Hematopoietic multipotent progenitor cell treated with erythropoietin and hydrocortisone succinate and interleukin-3 and kit ligand, for 4 days (in vitro differentiated cells): ENCODE results near the gene CDC25C.
"Not testable (repeated sequence)": the region's sequence is repeated elsewhere in the genome, so short reads cannot be mapped to it uniquely, and the experiment has no call there.

ENCODE experiments used
- DNase-seq: peaks from one replicate; pipeline ENCODE4 v3.0.0-alpha.2; 2015

Gene CDC25C

DNA sequence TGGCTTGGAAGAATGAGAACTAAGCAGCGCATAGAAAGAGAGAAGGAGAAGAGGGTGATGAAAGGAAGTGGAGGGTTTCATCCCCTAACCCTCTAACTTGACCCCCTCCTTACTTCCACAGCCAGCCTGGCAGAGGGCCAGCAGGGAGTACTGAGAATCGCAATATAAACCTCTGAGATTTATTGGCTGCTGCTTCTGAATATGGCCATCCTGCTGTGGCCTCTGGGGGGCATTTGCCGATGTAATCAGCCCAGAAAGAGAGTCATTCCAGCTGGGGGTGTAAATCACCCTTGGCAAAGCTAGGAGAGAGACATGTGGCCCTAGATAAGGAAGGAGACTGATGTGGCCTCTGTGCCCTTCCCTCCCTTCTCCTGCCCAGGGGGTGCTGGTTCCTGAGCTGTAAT lies 56.2 kb downstream of the CDC25C start:
- peak; percentile 82 for DNase-seq

DNA sequence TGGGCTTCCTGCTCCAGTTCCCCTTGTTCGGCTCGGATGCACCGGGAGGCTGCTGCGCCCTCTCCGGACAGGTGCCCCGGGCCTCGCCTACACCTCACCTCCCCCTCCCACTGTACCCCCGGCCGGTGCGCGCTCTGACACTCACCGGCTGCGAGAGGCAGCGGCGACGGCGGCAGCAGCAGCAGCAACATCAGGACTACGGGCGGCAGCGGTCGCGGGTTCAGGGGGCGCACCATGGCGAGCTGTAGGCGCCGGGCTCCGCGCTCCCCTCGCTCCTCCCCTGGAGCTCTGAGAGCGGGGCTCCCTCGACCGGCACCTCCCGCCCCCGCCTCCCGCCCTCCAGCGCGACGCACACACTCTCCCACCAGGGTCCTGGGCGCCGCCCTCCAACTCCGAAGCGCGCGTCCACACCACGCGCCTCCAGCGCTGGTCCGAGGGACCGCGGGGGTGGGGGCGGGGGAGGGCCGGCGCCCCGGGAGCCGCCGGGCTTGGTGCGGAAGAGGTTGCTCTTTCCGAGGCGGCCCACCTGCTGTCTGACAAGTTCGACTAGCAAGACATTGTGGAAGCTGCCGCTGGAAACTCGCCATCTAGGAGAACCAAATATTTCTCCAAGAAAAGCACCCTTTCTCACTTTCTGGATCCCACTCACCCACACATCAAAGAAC lies 57.3 kb downstream of the CDC25C start, which contains the start of gene GFRA3:
Gene GFRA3, minus strand, starts transcription at position 433 of the 665 bp plus-strand sequence. Its CDS starts 197 bp downstream, at position 236.
- DNase-seq = peak; percentile 32

GRCh38 chr5:138273834-138274188 lies 57.8 kb downstream of the CDC25C start:
- DNase-seq = no peak

GRCh38 chr5:138272681-138273080 lies 58.9 kb downstream of the CDC25C start:
- no peak for DNase-seq

DNA sequence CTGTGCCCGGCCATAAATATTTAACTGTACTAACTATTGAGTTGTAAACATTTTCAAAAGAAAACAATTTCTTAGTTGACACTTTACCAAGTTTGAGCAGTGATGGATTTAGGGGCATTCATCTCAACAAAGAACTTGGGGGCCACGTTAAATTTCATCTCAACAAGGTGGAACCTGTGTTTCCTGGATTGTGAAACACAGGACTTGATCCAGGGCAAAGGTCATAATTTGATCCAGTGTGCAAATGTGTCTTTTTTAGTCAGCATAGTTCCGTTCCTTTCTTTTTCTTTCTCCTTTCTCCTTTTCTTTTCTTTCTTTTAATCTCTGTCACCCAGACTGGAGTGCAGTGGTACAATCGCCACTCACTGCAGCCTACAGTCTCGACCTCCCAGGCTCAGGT lies 60.3 kb downstream of the CDC25C start:
- no peak for DNase-seq

DNA sequence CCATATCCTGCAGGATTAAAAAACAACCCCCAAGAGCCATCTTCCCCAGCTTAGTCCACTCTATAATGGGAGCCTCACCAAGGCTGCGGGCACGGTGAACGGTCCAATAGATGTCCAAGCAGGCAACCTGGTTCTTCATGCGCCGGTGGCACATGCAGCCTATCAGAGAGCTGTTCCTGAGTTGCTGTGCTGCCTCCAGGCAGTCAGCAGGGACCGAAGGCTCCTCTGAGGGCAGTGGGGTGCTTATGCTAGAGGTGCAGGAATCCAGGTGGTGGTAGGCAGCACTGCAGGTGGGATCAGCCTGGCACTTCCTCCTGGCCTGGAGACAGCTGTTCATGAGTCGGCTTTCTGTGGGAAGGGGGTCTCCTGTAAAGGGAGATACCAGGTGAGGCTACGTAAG lies 67.4 kb downstream of the CDC25C start:
- DNase-seq = no peak

DNA sequence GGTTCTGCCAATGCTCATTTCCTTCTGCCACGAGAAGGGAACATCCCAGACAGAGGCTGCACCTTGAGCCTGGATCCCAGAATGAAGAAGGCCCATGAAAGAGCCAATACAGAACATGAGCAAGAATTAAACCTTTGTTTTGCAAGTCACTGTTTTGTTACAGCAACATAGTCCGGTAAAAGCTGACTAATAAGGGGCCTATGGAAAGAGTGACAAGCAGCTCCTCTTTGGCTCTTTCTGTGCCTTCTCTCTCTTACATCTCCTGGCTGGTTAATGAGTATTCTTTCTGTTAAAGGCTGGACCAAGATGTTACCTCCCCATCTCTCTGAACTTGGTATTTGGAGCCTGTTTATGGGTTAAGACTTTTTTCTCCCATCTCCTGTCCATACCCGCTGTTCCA lies 68.0 kb downstream of the CDC25C start:
- no peak for DNase-seq

DNA sequence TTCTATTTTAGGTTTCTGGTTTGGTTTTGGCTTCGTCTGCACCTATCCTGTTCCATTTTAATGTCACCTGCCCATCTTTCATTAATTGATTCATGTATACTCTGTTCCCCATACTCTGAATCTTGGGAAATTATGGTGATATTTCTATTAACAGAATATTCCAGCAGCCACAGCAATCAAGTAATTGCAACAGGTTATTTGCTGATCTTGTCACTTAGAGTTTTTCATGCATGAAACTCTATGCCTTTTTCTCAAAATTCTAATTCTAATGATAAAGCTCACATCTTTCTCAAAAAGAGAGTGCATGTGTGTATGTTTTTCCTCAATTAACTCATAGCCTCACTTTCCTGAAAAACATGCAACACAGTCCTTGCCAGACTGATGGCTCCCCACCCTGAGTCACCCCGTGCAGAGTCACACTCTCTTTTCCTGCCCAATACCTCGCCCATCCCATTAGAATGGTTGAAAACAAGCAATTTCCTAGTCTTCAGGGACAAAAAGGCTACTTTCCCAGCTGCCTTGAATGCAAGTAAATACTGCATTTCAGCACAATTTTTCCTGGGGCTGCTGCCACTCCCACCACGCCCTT lies 72.8 kb downstream of the CDC25C start:
- no peak for DNase-seq

GRCh38 chr5:138257583-138257982 lies 74.0 kb downstream of the CDC25C start:
- DNase-seq = no peak

- DNase-seq = no peak
Measured at GRCh38 chr5:138252944-138253343, 78.7 kb downstream of the CDC25C start.

DNA sequence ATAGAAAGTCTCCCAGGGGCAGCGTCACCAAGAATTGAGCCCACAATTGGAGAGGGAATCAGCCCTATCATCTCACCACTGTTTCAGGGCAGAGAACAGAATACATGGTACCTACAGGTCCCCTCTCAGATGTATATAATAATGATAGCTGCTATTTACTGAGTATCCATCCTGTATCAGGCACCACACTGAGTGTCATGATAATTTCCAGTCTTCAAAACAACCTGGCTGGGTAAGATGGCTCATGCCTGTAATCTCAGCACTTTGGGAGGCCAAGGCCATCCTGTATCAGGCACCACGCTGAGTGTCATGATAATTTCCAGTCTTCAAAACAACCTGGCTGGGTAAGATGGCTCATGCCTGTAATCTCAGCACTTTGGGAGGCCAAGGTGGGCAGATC lies 83.8 kb downstream of the CDC25C start:
- not testable (repeated sequence) for DNase-seq

GRCh38 chr5:138246822-138247221 lies 84.8 kb downstream of the CDC25C start:
- no peak for DNase-seq

GRCh38 chr5:138246334-138246733 lies 85.3 kb downstream of the CDC25C start:
- DNase-seq = no peak

DNA sequence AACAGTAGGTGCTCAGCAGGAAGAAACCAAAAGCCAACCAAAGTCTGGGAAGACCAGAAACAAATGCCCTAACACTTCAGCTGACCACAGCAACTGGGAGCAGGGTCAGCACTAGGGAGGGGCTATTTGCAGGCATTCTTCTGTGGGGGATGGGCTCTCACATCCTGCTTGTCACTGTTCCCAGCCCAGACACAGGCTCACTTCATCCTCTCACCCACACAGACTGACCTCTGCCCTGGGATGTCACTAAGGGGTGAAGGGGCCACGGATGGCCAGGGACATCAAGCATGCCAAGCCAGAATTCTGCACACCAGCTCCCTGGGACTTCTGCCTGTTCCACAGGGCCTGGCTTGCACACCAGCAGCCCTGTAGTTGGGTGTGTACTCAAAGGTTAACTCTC lies 85.9 kb downstream of the CDC25C start:
- no peak for DNase-seq

- no peak for DNase-seq
Measured at GRCh38 chr5:138243794-138244193, 87.8 kb downstream of the CDC25C start.

GRCh38 chr5:138241688-138242571 lies 89.7 kb downstream of the CDC25C start:
- peak; percentile 60 for DNase-seq

DNA sequence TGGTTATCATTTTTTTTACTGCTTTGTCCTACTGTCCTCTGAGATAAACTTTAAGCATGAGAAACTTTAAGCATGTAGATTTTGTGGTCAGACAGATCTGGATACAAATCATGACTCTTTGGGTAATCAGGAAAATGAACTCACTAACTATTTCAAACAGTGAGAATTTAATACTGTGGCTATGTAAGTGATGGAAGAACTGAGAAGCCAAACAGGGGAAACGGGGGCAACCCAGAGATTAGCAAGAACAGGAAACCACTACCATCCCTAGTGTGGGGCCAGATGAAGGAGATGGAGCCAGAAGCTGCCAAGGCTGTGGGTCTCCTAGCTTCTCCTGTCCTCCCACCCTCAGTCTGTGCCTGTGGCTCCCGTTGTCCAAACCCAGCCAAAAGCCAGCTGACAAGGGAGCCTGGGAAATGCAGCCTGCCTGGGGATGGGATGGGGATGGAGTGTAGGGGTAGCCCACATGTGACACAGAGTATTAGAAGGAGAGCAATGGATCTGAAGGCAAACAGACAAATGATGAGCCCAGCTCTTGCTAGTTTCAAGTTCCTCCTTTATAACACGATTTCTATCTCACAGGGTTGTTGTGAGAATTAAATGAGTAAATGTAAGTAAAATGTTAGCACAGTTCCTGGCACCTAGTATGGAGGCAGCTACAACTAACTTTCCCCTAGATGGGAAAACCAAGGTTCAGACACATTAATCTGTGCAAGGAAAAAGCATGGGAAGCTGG lies 90.8 kb downstream of the CDC25C start:
- DNase-seq = peak; percentile 88

DNA sequence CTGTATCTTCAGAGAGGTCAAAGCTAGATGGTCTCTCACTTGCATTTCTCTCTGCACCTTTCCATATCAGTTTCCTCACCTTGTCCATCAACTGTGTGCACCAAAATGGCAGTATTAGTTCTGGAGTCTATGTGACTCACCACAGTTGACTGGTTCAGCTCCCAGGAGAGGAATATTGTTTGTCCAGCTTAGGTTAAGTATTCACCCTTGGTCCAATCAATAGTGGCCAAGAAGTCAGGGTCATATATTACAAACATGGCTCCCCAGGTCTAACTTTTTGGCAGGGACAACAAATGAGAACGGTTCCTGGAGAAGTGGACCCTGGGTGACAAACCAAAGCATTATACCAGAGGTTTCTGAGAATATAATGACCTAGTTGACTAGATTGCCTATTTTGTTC lies 93.6 kb downstream of the CDC25C start:
- DNase-seq = no peak
